HG03060 (cell line): ENCODE data around the gene PSD2.

Source experiments
- ATAC-seq: cut with Tn5 transposase; IDR thresholded peaks from one replicate; pipeline ENCODE4 v1.9.1; 2021; ENCODE audit warnings: low read depth, moderate number of reproducible peaks; ENCODE audit not compliant: unreplicated experiment

The PSD2 gene

GRCh38 chr5:139763280-139763929, 32.2 kb upstream of the PSD2 start:
- no peak for ATAC-seq

- no peak for ATAC-seq
These were observed 31.4 kb upstream of the PSD2 start for GRCh38 chr5:139763930-139764791.

GRCh38 chr5:139764886-139765408, 30.7 kb upstream of the PSD2 start:
- no peak for ATAC-seq

GRCh38 chr5:139765409-139766217, 30.0 kb upstream of the PSD2 start:
- ATAC-seq, result no peak

GRCh38 chr5:139767960-139768359, 27.6 kb upstream of the PSD2 start:
- no peak for ATAC-seq

GRCh38 chr5:139768807-139769465, 26.7 kb upstream of the PSD2 start:
- ATAC-seq, result no peak

- no peak for ATAC-seq
These were observed 26.1 kb upstream of the PSD2 start for GRCh38 chr5:139769477-139769876.

GRCh38 chr5:139770722-139771121, 24.9 kb upstream of the PSD2 start:
- ATAC-seq, result no peak

- ATAC-seq, result no peak
These were observed 23.4 kb upstream of the PSD2 start for GRCh38 chr5:139772089-139772791.

- no peak for ATAC-seq
These were observed 22.5 kb upstream of the PSD2 start for GRCh38 chr5:139772927-139773690.

- ATAC-seq, result peak; percentile 47
These were observed 20.5 kb upstream of the PSD2 start for GRCh38 chr5:139774980-139775661.

GRCh38 chr5:139775872-139776271, 19.7 kb upstream of the PSD2 start:
- ATAC-seq, result no peak

GRCh38 chr5:139776861-139777260, 18.7 kb upstream of the PSD2 start:
- ATAC-seq, result no peak

- ATAC-seq, result no peak
These were observed 12.1 kb upstream of the PSD2 start for GRCh38 chr5:139783436-139783965.

- no peak for ATAC-seq
These were observed 11.1 kb upstream of the PSD2 start for GRCh38 chr5:139784488-139784887.

GRCh38 chr5:139787257-139787567, 8.4 kb upstream of the PSD2 start:
- ATAC-seq, result no peak

- ATAC-seq, result no peak
These were observed 7.9 kb upstream of the PSD2 start for GRCh38 chr5:139787568-139788293.
